DMS114 treated with DMSO at 0.1 percent for 48 hours (cell line): ENCODE measurements around the gene SLC10A1.
A peak's percentile ranks its signal among the peaks of the same experiment; 100 is the strongest.
"Not testable (repeated sequence)": the region's sequence is repeated elsewhere in the genome, so short reads cannot be mapped to it uniquely, and the experiment has no call there.

Experiments
- DNase-seq: peaks from one replicate; lab custom pipeline; 2025; ENCODE audit not compliant: unreplicated experiment; lab: John Stamatoyannopoulos, UW

The SLC10A1 gene

DNA sequence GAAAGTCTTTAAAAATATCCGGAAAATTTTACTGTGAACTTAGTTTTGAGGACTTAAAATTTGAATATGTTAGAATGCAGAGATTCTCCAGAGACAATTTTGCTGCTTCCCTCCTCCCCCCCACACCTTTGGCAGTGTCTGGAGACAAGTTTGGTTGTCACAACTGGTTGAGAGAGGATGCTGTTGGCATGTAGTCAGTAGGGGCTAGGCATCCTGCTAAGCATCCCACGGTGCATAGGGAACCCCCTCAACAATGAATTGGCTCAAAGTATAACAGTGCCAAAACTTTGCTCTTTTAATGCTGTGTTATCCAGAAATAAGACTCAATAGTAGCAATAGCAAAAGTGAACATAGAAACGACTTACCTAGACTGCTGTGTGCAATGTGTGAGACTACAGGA is 26.5 kb downstream of the SLC10A1 start:
- no peak for DNase-seq

DNA sequence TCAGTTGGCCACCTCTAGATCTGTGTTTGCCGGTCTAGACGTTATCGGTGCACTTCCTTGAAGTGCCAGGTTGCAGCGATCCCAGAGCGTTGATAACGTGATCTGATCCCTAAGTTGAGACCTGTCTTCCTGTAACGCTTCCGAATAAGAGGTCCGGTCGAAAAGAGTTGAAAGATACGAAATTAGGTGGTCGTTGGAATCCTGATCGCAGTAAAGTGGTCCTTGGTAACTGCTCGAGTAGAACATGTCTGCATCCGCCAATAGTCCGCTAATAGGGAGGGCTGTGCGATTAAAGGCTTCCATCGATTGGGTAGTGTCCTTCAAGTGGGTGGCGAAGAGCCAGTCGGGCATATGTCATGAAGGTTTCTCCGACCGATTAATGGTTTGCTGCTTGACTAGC is 27.4 kb downstream of the SLC10A1 start:
- no peak for DNase-seq

DNA sequence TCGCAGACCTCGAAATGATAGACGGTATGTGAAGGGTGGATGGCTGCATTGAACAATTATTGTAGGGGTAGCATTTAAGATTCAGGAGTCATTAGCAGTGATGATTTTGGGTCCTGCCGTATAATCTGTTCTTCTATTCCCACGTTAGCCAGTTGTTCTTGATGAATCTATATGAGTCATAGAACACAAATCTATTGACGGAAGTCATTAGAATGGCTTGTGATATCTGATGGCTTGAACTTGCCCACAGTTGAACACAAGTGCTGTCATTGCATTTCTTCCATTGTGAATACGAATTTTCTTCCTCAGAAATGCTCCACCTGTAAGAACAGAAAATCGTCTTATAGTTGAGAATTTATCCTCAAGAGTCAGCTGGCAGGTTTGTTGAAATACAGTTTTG is 28.2 kb downstream of the SLC10A1 start:
- DNase-seq, result no peak

DNA sequence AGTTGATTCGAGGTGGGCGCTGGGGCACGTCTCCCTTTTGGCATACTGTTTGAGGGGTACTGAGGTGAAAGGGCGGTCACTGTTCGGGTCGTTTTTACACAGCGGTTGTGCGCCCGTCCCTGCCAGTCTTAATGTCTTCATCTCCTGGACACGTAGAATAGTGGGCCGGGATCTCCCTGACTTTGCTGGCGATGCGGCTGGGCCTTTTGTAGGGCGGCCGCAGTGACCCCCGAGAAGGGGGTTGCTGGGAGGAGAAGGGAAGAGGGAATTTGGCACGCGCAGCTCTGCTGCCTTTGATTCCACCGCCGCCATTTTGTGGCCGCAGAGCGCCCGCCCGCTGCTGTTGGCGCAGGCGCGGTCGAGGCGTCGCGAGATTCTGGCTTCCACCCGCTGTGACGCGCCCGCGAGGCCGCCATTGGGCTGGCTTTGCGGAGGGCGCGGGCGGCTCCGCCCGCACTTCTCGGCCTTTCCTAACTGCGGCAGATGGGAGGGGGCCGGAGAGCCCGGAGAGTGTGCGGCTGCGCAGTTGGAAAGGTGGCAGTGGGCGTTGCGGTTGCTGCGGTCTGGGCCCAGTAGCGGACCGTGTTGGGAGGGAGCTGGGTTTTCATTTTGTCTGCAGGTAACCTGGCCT is 29.6 kb downstream of the SLC10A1 start:
- DNase-seq, result peak; percentile 79

DNA sequence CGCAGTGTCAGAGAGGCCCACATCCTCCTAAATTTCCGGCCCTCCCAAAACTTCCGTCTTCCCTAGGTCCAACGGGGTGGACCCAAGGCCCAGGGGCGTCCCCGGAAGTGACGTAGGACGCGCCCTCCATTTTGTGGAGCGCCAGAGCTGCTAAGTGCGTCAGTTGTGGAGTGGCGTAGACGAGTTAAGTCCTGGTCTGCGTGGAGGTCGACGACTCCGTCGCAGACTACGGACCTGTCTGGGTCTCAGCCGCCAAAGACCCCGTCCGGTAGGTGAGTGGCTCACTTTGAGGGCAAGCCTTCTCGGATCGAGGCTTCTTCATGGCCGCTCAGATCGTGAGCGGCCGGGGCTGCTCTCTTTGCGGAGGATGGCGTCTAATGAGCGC is 30.1 kb downstream of the SLC10A1 start, which contains the start of gene SRSF5:
Gene SRSF5, plus strand, starts transcription at position 159 of the 385 bp plus-strand sequence. CDS start 1,015 bp downstream, outside the sequence.
- DNase-seq, result peak; percentile 89

DNA sequence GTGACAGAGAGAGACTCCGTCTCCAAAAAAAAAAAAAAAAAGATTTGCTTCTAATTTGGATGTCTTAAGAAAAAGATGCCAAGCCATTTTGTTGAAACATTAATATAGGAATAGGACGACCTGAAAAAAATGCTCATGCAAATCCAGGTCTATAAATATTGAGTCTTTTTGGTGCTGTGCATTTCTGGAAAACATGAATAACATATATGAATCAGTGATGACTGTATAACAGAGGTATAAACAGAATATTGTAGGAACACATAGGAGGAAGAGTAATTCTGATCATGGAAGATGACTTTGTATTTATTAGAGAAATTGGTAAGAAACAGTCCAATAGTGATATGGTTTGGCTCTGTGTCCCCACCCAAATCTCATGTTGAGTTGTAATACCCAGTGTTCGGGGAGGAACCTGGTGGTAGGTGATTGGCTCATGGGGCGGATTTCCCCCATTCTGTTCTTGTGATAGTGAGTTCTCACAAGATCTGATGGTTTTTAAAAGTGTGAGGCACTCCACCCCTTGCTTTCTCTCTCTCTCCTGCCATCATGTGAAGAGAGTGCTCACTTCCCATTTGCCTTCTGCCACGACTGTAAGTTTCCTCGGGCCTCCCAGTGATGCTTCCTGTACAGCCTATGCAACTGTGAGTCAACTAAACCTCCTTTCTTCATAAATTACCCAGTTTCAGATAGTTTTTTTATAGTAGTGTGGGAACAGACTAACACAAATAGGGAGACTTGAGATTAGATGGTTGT is 33.1 kb downstream of the SLC10A1 start:
- DNase-seq, result no peak

DNA sequence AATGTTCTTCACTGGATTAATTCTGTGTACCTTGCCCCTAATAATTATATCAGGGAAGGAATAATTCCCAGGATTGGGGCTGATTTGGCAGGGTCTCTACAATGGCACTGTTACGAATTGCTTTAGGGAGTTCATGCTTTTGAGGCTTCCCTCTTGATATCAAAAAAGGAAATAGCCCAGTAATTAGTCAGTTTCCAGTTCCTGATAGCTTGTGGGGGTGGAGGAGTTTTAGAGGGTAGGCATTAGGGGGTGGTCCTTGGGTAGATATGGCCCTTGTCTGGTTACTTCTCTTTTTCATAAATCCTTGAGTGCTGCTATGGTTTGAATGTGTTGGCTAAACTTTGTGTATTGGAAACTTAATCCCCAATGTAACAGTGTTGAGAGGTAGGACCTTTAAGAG is 36.2 kb downstream of the SLC10A1 start:
- DNase-seq, result no peak

DNA sequence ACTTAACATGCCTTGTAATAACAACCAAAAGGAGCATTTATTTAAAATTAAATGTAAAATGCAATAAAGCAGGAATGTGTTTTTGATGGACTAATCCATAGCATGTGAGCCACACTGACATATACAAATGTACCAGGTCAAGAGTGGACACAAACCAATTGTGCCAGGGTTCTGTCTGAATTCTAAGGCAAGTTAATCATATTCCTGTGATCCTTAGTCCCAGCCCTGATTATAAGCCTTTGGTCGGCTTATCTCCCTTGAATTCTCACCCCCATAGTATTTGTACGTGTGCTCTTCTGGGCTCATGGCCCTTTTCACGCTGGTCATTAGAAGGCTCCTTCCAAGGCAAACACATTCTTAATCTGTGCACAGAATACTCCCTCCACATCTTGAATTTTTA is 40.7 kb downstream of the SLC10A1 start:
- no peak for DNase-seq

DNA sequence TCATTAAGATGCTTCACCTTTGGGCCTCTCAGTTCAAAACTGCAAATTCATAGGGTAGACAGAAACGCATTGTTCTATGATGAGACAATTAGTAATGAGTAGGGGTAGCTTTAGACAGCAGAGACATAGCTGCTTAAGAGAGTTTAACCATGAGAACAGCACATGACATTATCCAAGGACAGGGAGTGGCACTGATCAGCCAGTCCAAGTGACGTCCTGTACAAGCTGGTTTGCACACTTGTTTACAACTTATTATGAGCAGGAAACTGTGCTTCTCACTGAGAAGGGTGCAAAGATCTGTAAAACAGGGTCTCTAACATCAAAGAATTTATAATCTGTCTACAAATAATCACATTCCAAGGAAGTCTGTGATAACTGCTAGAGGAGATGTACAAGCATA is 41.3 kb downstream of the SLC10A1 start:
- DNase-seq, result no peak

DNA sequence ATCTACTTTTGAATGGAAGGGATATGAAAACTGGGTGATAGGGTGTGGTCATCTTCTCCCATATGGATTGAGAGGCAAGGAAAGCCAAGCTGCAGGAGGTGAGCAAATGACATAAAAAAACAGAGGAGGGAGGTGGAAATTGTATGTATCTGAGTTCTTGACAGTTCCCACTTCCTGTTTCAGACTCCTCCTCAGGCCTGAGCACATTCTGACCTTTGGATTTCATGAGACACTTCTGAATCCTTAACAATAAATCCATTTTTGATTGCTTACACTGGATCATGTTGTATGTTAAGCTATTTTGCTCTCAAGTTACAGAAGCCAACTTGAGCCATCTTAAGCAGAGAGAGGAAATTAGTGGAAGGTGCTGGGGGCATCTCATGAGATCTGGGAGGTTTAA is 41.7 kb downstream of the SLC10A1 start:
- DNase-seq, result no peak

DNA sequence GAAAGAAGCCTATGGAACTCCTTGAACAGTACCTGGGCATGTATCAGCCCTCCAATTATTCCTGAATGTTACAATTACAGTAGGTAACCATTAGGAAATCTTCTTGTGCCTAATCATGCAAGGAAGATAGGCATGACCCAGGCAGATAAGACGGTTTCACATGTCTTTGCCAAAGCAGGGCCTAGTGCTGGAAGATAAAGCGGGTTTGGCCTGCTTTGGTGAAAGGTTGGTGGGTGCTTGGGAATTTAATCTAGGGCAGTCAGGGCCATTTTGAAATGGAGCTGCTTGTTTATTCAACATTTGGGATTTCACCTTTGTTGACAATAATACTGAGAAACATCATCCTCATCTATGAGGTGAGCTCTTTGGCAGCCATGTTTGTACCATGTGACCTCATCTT is 42.6 kb downstream of the SLC10A1 start:
- no peak for DNase-seq

DNA sequence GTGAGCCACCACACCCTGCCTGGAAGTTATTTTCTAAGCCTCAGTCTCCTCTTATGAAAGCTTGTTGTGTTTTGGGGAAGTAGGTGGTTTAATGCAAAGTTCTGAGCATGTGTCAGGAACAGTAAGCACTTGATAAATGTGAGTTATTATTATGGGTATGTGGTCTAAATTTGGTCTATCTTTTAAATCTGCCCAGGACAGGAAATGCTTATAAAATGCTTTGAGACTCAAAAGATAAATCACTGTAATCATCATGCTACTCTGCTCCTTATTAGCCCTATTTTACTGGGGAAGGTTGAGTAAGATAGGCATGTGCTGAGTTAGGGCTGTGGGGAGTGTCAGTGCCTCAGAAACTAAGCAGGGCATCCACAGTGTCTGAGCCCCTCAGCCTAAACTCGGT is 43.2 kb downstream of the SLC10A1 start:
- DNase-seq, result no peak

DNA sequence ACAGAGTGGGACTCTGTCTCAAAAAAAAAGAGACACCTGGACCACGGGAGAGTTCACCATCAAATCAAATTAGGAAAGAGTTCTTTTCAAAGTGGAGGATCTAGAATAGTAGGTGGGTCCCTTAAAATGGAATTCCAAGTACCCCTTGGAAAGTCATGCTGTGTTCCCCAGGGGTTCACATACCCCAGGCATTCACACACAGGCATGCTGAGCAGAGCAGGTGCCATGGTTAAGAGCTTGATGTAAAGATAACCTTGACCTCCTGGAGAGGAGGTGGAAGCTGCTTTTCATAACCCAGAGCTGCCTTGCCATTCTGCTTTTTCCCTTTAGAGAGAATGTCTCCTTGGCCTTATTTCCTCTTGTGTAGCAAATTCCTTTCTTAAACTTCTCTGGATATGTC is 44.3 kb downstream of the SLC10A1 start:
- DNase-seq, result no peak

DNA sequence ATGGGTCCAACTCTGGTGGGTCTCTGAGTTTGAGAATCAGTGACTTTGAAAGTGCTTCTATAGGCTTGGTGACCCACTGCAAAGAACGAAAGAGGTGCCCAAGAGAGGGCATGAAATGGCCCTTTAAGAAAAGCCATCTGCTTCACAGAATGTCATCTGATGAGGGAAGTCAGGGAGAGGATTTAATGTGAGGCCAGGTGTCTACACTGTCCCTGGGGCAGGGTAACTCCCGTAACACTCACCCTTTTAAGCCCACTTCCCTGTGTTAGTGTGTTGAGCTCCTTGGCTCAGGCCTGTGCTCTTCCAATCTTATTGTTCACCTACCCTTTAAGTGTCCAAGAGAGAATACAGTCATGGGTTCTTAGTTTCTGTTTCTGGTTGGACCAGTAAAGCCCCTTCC is 46.5 kb downstream of the SLC10A1 start:
- DNase-seq, result no peak

DNA sequence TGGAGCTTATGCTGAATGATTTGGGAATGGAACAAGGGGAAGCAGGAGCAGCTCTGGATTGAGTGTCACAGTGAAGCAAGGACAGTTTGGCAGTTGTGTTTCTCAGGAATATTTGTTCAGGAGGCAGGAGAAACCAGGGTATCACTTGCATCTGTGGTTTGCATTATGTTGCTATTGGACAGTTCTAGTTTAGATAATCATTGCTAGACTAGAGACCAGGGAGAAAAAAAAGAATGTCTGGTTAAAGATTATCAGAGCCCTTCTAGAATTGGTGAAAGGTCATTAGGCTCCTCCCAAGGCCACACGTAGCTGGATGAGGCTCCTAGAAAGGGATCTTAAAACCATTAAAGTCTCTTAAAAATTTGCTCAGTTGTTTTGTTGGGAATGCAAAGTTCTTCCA is 47.1 kb downstream of the SLC10A1 start:
- DNase-seq, result no peak

DNA sequence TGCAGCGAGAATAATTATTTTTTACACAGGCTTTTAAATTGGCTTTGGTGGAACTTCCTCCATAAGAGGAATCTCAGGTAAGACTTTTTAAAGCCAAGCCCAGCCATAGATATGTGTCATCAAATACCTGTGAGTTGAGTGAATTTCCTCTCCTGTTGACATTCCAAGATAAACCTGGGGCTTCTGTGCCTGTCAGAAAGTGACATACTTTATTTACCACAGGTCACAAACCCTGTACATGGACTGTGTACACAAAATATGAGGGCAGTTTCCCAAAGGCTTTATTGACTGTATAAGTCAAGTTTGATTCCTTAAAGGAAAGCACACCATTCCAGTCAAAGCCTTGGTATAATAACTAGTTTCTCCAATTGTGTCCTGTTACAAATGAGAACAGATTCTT is 56.0 kb downstream of the SLC10A1 start:
- DNase-seq, result no peak

DNA sequence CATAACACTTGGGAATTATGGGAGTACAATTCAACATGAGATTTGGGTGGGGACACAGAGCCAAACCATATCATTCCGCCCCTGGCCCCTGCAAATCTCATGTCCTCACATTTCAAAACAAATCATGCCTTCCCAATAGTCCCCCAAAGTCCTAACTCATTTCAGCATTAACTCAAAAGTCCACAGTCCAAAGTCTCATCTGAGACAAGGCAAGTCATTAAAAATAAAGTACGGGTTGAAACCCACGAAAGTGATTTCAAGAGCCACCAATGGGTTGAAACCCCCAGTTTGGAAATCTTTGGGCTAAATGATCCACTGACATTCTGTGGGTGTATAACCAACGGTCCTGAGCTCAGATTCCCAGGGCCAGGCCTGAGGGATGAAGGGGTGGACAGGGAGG is 60.6 kb downstream of the SLC10A1 start:
- DNase-seq, result not testable (repeated sequence)

DNA sequence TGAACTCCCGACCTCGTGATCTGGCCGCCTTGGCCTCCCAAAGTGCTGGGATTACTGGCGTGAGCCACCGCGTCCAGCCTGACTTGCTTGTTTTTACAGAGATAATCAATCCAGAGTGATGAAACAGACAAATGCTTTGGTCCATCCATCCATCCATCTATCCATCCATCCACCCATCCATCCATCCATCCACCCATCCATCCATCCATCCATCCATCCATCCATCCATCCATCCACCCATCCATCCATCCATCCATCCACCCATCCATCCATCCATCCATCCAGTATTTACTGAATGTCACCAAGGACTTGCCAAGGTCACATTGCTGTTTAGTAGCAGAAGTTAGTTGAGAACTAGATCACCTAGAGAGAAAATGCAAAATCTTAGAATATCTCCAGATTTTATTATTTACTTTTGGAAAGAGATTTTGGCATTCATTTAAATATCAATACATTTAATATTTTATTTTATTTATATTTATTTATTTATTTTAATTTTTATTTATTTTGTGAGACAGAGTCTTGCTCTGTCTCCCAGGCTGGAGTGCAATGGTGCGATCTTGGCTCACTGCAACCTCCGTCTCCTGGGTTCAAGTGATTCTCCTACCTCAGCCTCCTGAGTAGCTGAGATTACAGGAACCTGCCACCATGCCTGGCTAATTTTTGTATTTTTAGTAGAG is 65.0 kb downstream of the SLC10A1 start:
- not testable (repeated sequence) for DNase-seq

DNA sequence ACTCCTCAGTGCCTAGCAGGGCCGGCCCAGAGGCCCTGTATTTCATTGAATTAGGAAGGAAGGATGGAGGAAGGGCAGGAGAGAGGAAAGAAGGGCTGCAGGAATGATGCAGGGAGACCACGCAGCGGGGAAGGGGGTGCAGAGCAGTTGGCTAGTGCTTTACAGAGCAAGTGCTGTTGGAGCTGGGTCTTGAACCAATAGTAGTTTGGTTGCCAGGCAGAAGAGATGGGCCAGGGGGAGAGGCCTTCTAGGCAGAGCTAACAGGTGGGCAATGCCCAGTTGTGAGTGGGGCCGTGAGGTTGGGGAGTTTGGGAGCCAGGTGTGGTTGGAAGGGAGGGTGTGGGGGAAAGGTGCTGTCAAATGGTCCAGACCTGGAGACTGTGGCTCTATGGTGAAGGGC is 69.2 kb downstream of the SLC10A1 start:
- no peak for DNase-seq

DNA sequence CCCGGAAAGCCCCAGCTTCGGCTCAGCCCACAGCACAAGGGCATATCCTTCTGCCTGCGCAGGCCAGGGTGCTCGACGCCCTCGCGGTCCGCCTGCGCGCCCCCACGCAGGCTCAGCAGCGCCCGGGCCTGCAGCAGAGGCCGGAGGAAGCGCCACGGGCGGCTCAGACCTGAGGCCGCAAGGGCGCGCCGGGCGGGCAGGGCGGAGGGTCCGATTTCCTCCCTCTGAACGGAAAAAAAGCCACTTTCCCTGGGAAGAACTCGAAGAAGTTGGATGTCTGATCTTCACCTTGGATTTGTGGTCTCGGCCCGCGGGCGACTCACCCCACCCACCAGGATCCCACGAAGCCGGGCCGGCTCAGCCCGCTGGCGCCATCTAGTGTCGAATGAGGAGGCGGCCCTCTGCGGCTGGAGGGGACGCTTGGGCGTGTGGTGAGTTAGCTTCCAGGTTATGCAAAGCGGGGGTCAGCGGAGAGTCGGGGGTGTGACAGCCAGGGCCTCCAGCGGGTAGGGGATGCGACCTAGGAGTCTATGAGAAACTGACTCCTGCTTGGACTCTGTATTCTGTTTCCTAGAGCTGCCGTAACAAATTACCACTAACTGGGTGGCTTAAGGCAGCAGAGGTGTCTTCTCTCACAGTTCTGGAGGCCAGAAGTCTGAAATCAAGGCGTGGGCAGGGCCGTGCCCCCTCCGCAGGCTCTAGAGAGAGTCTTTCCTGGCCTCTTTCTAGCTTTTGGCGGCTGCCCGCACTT is 70.1 kb downstream of the SLC10A1 start:
- DNase-seq, result peak; percentile 44
